Measurements from ENCODE around the gene C3orf22.

Gene C3orf22

DNA sequence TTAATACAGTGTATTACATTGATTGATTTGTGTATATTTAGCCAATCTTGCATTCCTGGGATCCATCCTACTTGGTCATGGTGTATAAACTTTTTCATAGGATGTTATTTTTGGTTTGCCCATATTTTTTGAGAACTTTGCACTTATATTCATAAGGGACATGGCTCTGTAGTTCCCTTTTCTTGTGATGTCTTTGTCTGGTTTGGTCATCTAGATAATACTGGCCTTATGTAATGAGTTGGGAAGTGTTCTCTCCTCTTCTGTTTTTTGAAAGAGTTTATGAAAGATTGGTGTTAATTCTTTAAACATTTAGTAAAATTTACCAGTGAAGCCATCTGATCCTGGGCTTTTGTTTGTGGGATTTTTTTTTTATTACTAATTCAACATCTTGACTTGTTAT lies 25.2 kb downstream of the C3orf22 start:
- peaks cover 57% of the 10 kb centered on the region for H3K27me3 Mint-ChIP-seq (ENCODE audit: low read depth)
- TF ChIP-seq, protein P1, sequence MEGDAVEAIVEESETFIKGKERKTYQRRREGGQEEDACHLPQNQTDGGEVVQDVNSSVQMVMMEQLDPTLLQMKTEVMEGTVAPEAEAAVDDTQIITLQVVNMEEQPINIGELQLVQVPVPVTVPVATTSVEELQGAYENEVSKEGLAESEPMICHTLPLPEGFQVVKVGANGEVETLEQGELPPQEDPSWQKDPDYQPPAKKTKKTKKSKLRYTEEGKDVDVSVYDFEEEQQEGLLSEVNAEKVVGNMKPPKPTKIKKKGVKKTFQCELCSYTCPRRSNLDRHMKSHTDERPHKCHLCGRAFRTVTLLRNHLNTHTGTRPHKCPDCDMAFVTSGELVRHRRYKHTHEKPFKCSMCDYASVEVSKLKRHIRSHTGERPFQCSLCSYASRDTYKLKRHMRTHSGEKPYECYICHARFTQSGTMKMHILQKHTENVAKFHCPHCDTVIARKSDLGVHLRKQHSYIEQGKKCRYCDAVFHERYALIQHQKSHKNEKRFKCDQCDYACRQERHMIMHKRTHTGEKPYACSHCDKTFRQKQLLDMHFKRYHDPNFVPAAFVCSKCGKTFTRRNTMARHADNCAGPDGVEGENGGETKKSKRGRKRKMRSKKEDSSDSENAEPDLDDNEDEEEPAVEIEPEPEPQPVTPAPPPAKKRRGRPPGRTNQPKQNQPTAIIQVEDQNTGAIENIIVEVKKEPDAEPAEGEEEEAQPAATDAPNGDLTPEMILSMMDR (IDR thresholded peaks at IDR 0.05; ENCODE audit: unreplicated experiment in 3 of 3) = no peak
- no peaks in the 10 kb centered on the region for H3K9me3 Mint-ChIP-seq
- no peaks in the 10 kb centered on the region for H3K4me1 Mint-ChIP-seq
- no peak overlapping the region for H3K27ac Mint-ChIP-seq
- H3K4me3 Mint-ChIP-seq = no peak overlapping the region
- no peaks in the 10 kb centered on the region for H3K36me3 Mint-ChIP-seq (ENCODE audit: low read depth)

DNA sequence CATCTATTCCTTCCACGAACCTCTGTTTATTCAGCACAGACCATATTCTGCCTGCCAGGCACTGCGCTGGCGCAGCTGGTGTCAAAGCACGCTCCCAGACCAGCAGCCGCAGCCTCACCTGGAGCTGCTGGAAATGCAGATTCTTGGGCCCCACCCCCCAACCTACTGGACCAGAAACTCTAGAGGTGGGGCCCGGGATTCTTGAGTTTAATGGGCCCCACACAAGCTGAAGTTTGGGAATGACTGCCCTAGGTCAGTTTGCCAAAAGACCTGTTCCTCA lies 27.7 kb downstream of the C3orf22 start:
- H3K27me3 Mint-ChIP-seq (ENCODE audit: low read depth) = peaks cover 49% of the 10 kb centered on the region

DNA sequence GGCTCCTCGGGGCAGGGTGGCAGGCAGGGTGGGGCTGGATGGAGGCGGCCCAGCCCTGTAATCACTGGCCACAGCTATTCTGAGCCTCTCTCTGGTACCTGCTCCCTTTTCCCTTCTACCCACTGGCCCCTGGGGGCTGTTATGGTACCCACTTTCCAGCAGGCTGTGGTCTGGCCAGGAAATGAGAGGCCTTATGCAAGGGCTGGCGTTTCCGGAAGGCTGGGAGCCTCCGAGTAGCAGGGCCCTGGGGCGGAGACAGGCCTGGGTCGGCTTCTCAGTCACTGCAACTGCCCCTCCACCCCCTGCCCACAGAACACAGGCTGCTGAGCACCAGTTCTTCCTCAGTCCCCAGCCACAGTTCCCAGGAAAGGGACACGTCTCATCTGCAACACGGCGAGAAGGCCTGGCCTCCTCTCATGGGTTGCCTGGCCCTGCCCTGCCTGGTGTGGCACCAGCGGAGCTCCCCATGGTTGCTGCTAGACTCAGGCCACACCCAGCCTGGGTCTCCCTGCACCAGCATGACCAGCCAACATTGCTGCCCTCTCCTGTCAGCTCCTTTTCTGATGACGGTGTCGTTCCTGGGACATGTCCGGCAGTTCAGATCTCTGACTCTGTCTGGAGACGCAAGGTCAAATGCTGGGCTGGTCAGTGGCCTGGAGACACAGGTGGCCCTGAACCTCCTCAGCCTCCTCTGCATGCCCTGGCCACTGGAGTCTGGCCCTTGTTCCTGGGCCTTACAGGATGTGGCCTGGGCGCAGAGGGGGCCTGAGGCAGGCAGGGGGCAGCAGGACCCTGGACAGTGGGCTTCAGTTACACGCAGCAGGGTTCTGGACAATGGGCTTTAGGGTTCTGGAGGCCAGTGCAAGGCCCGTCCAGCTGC lies 28.3 kb downstream of the C3orf22 start:
- Mint-ChIP-seq H3K9me3 (no peaks in the 10 kb centered on the region), H3K4me1 (no peaks in the 10 kb centered on the region), H3K27me3 (ENCODE audit: low read depth) (peaks cover 47% of the 10 kb centered on the region), H3K36me3 (ENCODE audit: low read depth) (no peaks in the 10 kb centered on the region), H3K4me3 (no peak overlapping the region), H3K27ac (no peak overlapping the region)
- TF ChIP-seq, protein P1 (IDR thresholded peaks at IDR 0.05; ENCODE audit: unreplicated experiment in 3 of 3) = no peak

More for the DNA sequence above, 27.7 kb downstream of the C3orf22 start:
- TF ChIP-seq, protein P1 (IDR thresholded peaks at IDR 0.05; ENCODE audit: unreplicated experiment in 3 of 3) = no peak
- Mint-ChIP-seq H3K36me3 (ENCODE audit: low read depth) (no peaks in the 10 kb centered on the region), H3K27ac (no peak overlapping the region), H3K4me3 (no peak overlapping the region), H3K9me3 (no peaks in the 10 kb centered on the region), H3K4me1 (no peaks in the 10 kb centered on the region)

DNA sequence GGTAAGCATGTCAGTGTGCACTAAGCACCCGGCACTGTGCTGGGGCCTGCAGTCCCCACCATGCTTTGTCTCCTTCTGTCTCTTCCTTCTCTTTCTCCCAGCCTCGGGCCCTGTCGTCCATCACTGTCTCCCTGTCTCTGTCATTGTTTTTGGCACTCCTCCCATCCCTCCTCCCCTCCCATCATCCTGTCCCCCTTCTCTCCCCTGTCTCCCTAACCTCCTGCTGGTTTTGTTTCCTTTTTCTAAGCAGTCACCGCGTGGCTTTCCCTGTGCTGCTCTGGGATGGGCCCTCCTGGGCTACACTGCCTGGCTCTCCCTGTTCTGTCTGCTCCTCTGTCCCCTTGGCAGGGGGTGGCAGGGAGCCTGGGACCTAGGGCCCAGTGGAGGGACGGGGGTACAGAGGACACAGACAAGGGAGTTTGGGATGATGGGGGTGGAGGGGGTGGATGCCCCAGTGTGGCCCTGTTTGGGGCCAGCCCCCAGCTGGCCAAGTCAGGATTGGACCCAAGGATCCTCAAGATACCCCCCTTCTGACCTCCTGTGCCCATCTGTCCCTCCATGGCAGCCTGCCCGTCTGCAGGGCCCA lies 29.1 kb downstream of the C3orf22 start:
- H3K27ac Mint-ChIP-seq = no peak overlapping the region
- H3K9me3 Mint-ChIP-seq = no peaks in the 10 kb centered on the region
- TF ChIP-seq, protein P1 (IDR thresholded peaks at IDR 0.05; ENCODE audit: unreplicated experiment in 3 of 3) = no peak
- no peaks in the 10 kb centered on the region for H3K4me1 Mint-ChIP-seq
- H3K4me3 Mint-ChIP-seq = no peak overlapping the region
- H3K36me3 Mint-ChIP-seq (ENCODE audit: low read depth) = no peaks in the 10 kb centered on the region
- peaks cover 47% of the 10 kb centered on the region for H3K27me3 Mint-ChIP-seq (ENCODE audit: low read depth)

DNA sequence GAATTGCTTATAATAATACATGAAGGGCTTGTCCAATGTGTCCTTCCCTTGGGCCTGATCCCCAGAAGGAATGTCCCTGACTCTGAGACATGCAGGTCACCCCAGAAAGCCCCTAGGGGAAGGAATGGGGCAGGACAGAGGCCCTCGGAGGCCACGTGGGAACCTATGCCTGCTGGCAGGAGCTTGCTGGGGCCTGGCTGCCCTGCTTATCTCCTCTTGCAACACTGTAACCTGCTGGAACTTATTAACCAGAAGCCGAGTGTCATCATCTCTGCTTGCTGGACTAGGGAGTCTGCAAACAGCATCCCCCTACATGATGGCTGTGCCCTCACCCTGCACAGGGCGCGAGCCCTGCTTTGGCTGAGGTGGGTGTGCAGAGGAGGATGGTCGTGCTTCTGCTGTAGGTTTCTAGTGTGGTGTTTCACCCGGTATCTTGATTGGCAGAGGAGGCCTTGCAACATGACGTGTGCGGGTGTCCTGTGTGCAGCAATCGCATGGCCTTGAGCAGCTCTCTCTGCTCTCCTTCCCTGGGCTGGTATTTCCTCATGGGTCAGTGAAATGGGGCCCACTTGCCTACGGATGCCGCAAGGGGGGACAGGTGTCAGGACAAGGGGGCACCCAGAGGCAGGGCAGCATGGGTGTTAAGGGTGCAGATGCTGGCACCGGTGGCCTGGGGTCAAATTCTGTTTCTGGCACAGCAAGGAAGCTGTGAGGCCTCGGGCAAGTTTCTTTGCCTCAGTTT lies 29.8 kb downstream of the C3orf22 start:
- H3K4me3 Mint-ChIP-seq = no peak overlapping the region
- H3K27me3 Mint-ChIP-seq (ENCODE audit: low read depth) = peaks cover 44% of the 10 kb centered on the region
- no peaks in the 10 kb centered on the region for H3K36me3 Mint-ChIP-seq (ENCODE audit: low read depth)
- H3K9me3 Mint-ChIP-seq = no peaks in the 10 kb centered on the region
- TF ChIP-seq, protein P1 (IDR thresholded peaks at IDR 0.05; ENCODE audit: unreplicated experiment in 3 of 3) = peak in 1 of 3 experiments; percentile 20
- H3K27ac Mint-ChIP-seq = peak overlapping the region; percentile 41 to 57 (median 55)
- H3K4me1 Mint-ChIP-seq = no peaks in the 10 kb centered on the region
